Endothelial cell of umbilical vein (primary cell): Measurements from ENCODE around the gene PLCG2.
A peak's percentile ranks its signal among the peaks of the same experiment; 100 is the strongest.

Source experiments
- CTCF ChIP-seq, 2 donors: IDR thresholded peaks; 1 replicate in 1 of 2; 2 replicates in 1 of 2; pipeline ENCODE4 v1.5.1; 2011; ENCODE audit warnings: low read length in 2 of 2, mild to moderate bottlenecking in 2 of 2, moderate library complexity in 2 of 2, control low read depth in 1 of 2, inconsistent platforms in 1 of 2, low read depth in 1 of 2; ENCODE audit not compliant: insufficient read depth in 1 of 2; ENCODE audit errors: extremely low read depth in 1 of 2
- FOS ChIP-seq: IDR thresholded peaks from 2 replicates; pipeline ENCODE4 v1.6.1; 2011; ENCODE audit warnings: mild to moderate bottlenecking, low read length, moderate library complexity, borderline replicate concordance; ENCODE audit not compliant: insufficient read depth
- MAX ChIP-seq: IDR thresholded peaks from 2 replicates; pipeline ENCODE4 v1.6.1; 2011; ENCODE audit not compliant: insufficient read depth, insufficient read length

- no peak for TF ChIP-seq FOS
- TF ChIP-seq MAX = no peak
- TF ChIP-seq CTCF (IDR thresholded peaks at IDR 0.05; ENCODE audit: extremely low read depth in 1 of 2, insufficient read depth in 1 of 2, low read depth in 1 of 2, low read length in 2 of 2) = peak; percentile 76 to 81
These were observed 95.0 kb downstream of the PLCG2 start for GRCh38 chr16:81873843-81874752.
